A549 (cell line): Measurements from ENCODE around the gene CECR2. TPM values are rescaled to one million over a fixed set of nuclear protein-coding genes. Genes with fewer than 3 reads are reported as not detected.

Experiments
- ATAC-seq, 2 experiments: fragments of 200-7000 bp in 1 of 2; fragments of >200 bp in 1 of 2; cut with Nextera tagmentation in 1 of 2; cut with Tn5 transposase in 1 of 2; 3 replicates each; pipeline versions ENCODE4 v1.8.0 to v1.9.1; 2018 to 2020; ENCODE audit warnings: mild to moderate bottlenecking in 1 of 2, moderate library complexity in 1 of 2
- CTCF ChIA-PET: fragments of 300-600 bp; sonication (Branson Sonifier 250); formaldehyde crosslinking; extraction: SDS; loops from one replicate; lab custom pipeline; 2021; ENCODE audit warnings: antibody characterized with exemption, inconsistent platforms; lab: Yijun Ruan, JAX
- POLR2A ChIA-PET: fragments of 350-600 bp; formaldehyde crosslinking; extraction: SDS; loops from one replicate; lab custom pipeline; 2021; ENCODE audit warnings: antibody characterized with exemption, inconsistent platforms; lab: Yijun Ruan, JAX
- DNase-seq, 2 experiments: peaks; one replicate each; pipeline versions ENCODE4 v3.0.0 to v3.0.0-alpha.2; 2011 to 2016; ENCODE audit warnings: low read depth in 1 of 2, low spot score in 1 of 2
- FAIRE-seq: peaks from 2 replicates; lab custom pipeline; 2011; peaks lifted over from hg19 to GRCh38; lab: Jason Lieb, UNC
- H3K27ac ChIP-seq, 2 experiments: fragments of >200 bp; sonication (Bioruptor Twin); formaldehyde crosslinking; 3 replicates each; pipeline ENCODE4 v1.5.1; 2016 to 2017
- H3K4me1 ChIP-seq: fragments of >200 bp; sonication (Bioruptor Twin); formaldehyde crosslinking; 3 replicates; pipeline ENCODE4 v1.6.1; 2016
- H3K4me2 ChIP-seq: fragments of >200 bp; sonication (Bioruptor Twin); formaldehyde crosslinking; 3 replicates; pipeline ENCODE4 v1.6.1; 2016
- H3K4me3 ChIP-seq: fragments of >200 bp; sonication (Bioruptor Twin); formaldehyde crosslinking; 3 replicates; pipeline ENCODE4 v1.5.1; 2016
- H3K9me3 ChIP-seq: fragments of >200 bp; sonication (Bioruptor Twin); formaldehyde crosslinking; 3 replicates; pipeline ENCODE4 v1.6.1; 2016
- BHLHE40 ChIP-seq: IDR thresholded peaks from 2 replicates; pipeline ENCODE4 v1.6.1; 2012; ENCODE audit warnings: low read depth, low read length, inconsistent platforms
- CEBPB ChIP-seq, 2 experiments: fragments of >200 bp in 1 of 2; sonication (Bioruptor Twin) in 1 of 2; formaldehyde crosslinking in 1 of 2; IDR thresholded peaks; 2 replicates each; pipeline ENCODE4 v1.6.1; 2012 to 2016
- CTCF ChIP-seq: fragments of >200 bp; sonication (Bioruptor Twin); formaldehyde crosslinking; IDR thresholded peaks from 3 replicates; pipeline ENCODE4 v1.5.1; 2016
- EHMT2 ChIP-seq: fragments of 200-600 bp; sonication (generic); IDR thresholded peaks from 2 replicates; pipeline ENCODE4 v1.6.1; 2016; ENCODE audit warnings: antibody characterized with exemption, low read depth, mild to moderate bottlenecking, moderate library complexity
- EP300 ChIP-seq, 2 experiments: fragments of >200 bp; sonication (Bioruptor Twin); formaldehyde crosslinking; IDR thresholded peaks; 2 replicates in 1 of 2; 3 replicates in 1 of 2; pipeline ENCODE4 v1.6.1; 2016 to 2017
- FOSL2 ChIP-seq, 2 experiments: fragments of 450-650 bp in 1 of 2; fragments of >200 bp in 1 of 2; sonication (Bioruptor Twin) in 1 of 2; formaldehyde crosslinking; IDR thresholded peaks; 2 replicates each; pipeline versions ENCODE4 v1.5.0 to v1.6.1; 2016 to 2020; ENCODE audit warnings: mild to moderate bottlenecking in 1 of 2, moderate library complexity in 1 of 2
- FOXS1 ChIP-seq: fragments of 250-450 bp; sonication (Bioruptor Pico); IDR thresholded peaks from 2 replicates; pipeline ENCODE4 v1.5.0; 2020; ENCODE audit warnings: mild to moderate bottlenecking, moderate library complexity
- GATA3 ChIP-seq: IDR thresholded peaks from 2 replicates; pipeline ENCODE4 v1.6.1; 2012; ENCODE audit warnings: borderline replicate concordance
- HDAC2 ChIP-seq: fragments of 200-600 bp; sonication (generic); IDR thresholded peaks from 2 replicates; pipeline ENCODE4 v1.6.1; 2016
- HOXA7 ChIP-seq: fragments of 250-450 bp; sonication (Bioruptor Pico); IDR thresholded peaks from 2 replicates; pipeline ENCODE4 v1.5.0; 2020; ENCODE audit warnings: mild to moderate bottlenecking, moderate library complexity
- HOXB13 ChIP-seq: fragments of 250-450 bp; sonication (Bioruptor Pico); IDR thresholded peaks from 2 replicates; pipeline ENCODE4 v1.5.0; 2020; ENCODE audit warnings: low read depth, mild to moderate bottlenecking, moderate library complexity
- HOXB5 ChIP-seq: fragments of 250-450 bp; sonication (Bioruptor Pico); IDR thresholded peaks from 2 replicates; pipeline ENCODE4 v1.5.0; 2020; ENCODE audit warnings: mild to moderate bottlenecking, moderate library complexity
- JUN ChIP-seq, 2 experiments: fragments of >200 bp; sonication (Bioruptor Twin); formaldehyde crosslinking; IDR thresholded peaks; 2 replicates in 1 of 2; 3 replicates in 1 of 2; pipeline ENCODE4 v1.6.1; 2016 to 2017
- MAZ ChIP-seq: fragments of 150-350 bp; IDR thresholded peaks from 2 replicates; pipeline ENCODE4 v1.6.1; 2014; ENCODE audit warnings: antibody characterized with exemption, low read depth, low read length, borderline replicate concordance
- MYC ChIP-seq: IDR thresholded peaks from 2 replicates; pipeline ENCODE4 v1.6.1; 2012; ENCODE audit warnings: mild to moderate bottlenecking, inconsistent platforms, low read length, improper control_type of control experiment, borderline replicate concordance
- NFE2L2 ChIP-seq: fragments of 150-350 bp; conservative IDR thresholded peaks from 2 replicates; pipeline ENCODE4 v1.6.1; 2014; ENCODE audit warnings: low read length
- NPAS2 ChIP-seq: fragments of 250-450 bp; sonication (Bioruptor Pico); IDR thresholded peaks from 2 replicates; pipeline ENCODE4 v1.8.0; 2022; ENCODE audit warnings: mild to moderate bottlenecking, moderate library complexity, borderline replicate concordance
- NR3C1 ChIP-seq: fragments of >200 bp; sonication (Bioruptor Twin); formaldehyde crosslinking; IDR thresholded peaks from 3 replicates; pipeline ENCODE4 v1.6.1; 2017
- RCOR1 ChIP-seq: fragments of 150-350 bp; IDR thresholded peaks from 2 replicates; pipeline ENCODE4 v1.6.1; 2014; ENCODE audit warnings: antibody characterized with exemption, low read length, low read depth
- RFX5 ChIP-seq: fragments of 450-650 bp; IDR thresholded peaks from 2 replicates; pipeline ENCODE4 v1.7.1; 2014; ENCODE audit warnings: antibody characterized with exemption, mild to moderate bottlenecking, moderate library complexity
- RNF2 ChIP-seq: fragments of 200-600 bp; sonication (generic); IDR thresholded peaks from 2 replicates; pipeline ENCODE4 v1.6.1; 2016; ENCODE audit warnings: low read depth, mild to moderate bottlenecking, antibody characterized with exemption, moderate library complexity, borderline replicate concordance
- ZC3H11A ChIP-seq: fragments of 450-650 bp; IDR thresholded peaks from 2 replicates; pipeline ENCODE4 v1.6.1; 2014; ENCODE audit warnings: antibody characterized with exemption, mild to moderate bottlenecking
- ZFP36 ChIP-seq: fragments of 450-650 bp; IDR thresholded peaks from 2 replicates; pipeline ENCODE4 v1.6.1; 2014; ENCODE audit warnings: borderline replicate concordance; ENCODE audit not compliant: partially characterized antibody
- ZSCAN20 ChIP-seq: fragments of 250-450 bp; sonication (Bioruptor Pico); IDR thresholded peaks from 2 replicates; pipeline ENCODE4 v1.8.0; 2022; ENCODE audit warnings: mild to moderate bottlenecking, moderate library complexity
- WGBS: methylation state at CpG from one replicate; pipeline ENCODE4 v1.1.6; 2017; ENCODE audit errors: missing lambda C conversion rate; 5-methylcytosine and 5-hydroxymethylcytosine counted together
- polyA plus RNA-seq, 4 experiments: library from polyadenylated mRNA; depleted of rRNA in 3 of 4; stranded (reverse); fragments of >200 nt; fragmentation: RNase III in 1 of 4; extraction: RNeasy Plus Mini Kit Qiagen cat#74134 plus additional on column Dnase treatment in 1 of 4; gene quantifications; 2 replicates in 3 of 4; 3 replicates in 1 of 4; pipeline ENCODE4 v1.2.3, GENCODE V29; 2011 to 2017
- TF ChIP-seq, protein P1 (sequence below): fragments of 250-450 bp; sonication (Bioruptor Pico); IDR thresholded peaks from 2 replicates; pipeline ENCODE4 v1.5.0; 2020; ENCODE audit warnings: low read depth, mild to moderate bottlenecking, moderate library complexity
- TF ChIP-seq, protein P2 (sequence below): fragments of >200 bp; sonication (Bioruptor Twin); formaldehyde crosslinking; IDR thresholded peaks from 3 replicates; pipeline ENCODE4 v1.6.1; 2016

The CECR2 gene
- polyA plus RNA-seq, 2 of the 4 experiments (the other 2 are of a cell fraction), result 0.01 to 0.06 TPM

GRCh38 chr22:17588606-17589005, 219.3 kb downstream of the CECR2 start:
- WGBS, result 97% methylated on average over 11 of the region's 11 CpGs
- no peak for FAIRE-seq
- Histone ChIP-seq H3K4me1 (no peaks in the 10 kb centered on the region), H3K9me3 (no peaks in the 10 kb centered on the region), H3K4me2 (no peak overlapping the region)
- CTCF ChIA-PET, result interaction anchor here (1.0 to 3.5 kb wide), 4 partner anchors 10 to 30 kb away, joined by 3 to 14 read pairs (median 4); no protein-coding TSS in a partner anchor
- TF ChIP-seq ZSCAN20 (CRISPR knock-in tag) (no peak), EP300 (IDR thresholded peaks at IDR 0.05) (no peak), JUN (IDR thresholded peaks at IDR 0.05) (no peak), NFE2L2 (no peak), BHLHE40 (no peak), ZFP36 (no peak), RFX5 (no peak), EHMT2 (no peak), ZC3H11A (no peak), GATA3 (no peak), MYC (no peak), HOXB5 (CRISPR knock-in tag) (no peak)
- TF ChIP-seq, protein P1, sequence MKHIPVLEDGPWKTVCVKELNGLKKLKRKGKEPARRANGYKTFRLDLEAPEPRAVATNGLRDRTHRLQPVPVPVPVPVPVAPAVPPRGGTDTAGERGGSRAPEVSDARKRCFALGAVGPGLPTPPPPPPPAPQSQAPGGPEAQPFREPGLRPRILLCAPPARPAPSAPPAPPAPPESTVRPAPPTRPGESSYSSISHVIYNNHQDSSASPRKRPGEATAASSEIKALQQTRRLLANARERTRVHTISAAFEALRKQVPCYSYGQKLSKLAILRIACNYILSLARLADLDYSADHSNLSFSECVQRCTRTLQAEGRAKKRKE (CRISPR knock-in tag), result no peak
- TF ChIP-seq, all 56 proteins: peak for 0
- Histone ChIP-seq H3K27ac (no peak overlapping the region), H3K4me3 (no peak overlapping the region)
- ATAC-seq (no peak), DNase-seq (no peak)
- POLR2A ChIA-PET, result no interaction called here

DNA sequence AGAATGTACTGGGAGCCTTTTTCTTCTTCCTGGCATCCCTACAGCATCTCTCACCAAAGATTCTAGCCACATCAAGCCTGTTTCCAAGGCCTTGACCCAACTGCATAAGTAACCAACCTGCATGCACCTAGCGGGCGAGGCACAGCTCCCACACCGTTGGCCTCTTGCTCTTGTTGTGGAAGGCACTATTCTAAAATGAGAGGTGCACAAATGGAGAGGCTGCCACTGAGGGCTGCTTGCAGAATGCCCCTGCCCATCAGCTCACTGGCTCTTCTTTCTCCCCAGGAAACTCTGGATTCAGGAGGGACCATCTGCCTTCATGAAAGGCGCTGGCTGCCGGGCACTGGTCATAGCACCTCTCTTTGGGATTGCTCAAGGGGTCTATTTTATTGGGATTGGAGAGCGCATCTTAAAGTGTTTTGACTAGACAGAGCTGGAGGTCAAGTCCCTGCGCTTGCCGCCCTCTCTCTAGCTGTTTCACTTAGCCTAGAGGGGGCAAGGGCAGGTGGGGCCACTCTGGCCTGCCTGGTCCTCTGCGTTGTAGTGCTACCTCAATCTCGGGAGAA, 220.6 kb downstream of the CECR2 start:
- no peak for TF ChIP-seq EHMT2
- no peak for TF ChIP-seq CTCF
- no peak for TF ChIP-seq NPAS2 (CRISPR knock-in tag)
- no peak for TF ChIP-seq HOXB13 (CRISPR knock-in tag)
- no peak for TF ChIP-seq FOSL2 (IDR thresholded peaks at IDR 0.05)
- TF ChIP-seq FOSL2 (CRISPR knock-in tag; IDR thresholded peaks at IDR 0.05), result no peak
- TF ChIP-seq FOXS1 (CRISPR knock-in tag), result no peak
- TF ChIP-seq HDAC2, result no peak
- TF ChIP-seq HOXA7, result no peak
- TF ChIP-seq, protein P2, sequence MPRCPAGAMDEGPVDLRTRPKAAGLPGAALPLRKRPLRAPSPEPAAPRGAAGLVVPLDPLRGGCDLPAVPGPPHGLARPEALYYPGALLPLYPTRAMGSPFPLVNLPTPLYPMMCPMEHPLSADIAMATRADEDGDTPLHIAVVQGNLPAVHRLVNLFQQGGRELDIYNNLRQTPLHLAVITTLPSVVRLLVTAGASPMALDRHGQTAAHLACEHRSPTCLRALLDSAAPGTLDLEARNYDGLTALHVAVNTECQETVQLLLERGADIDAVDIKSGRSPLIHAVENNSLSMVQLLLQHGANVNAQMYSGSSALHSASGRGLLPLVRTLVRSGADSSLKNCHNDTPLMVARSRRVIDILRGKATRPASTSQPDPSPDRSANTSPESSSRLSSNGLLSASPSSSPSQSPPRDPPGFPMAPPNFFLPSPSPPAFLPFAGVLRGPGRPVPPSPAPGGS, result no peak
- no peak for TF ChIP-seq CEBPB (IDR thresholded peaks at IDR 0.05)
- no peak for TF ChIP-seq NR3C1
- no peak for TF ChIP-seq RCOR1
- no peak for TF ChIP-seq RFX5
- no peak for TF ChIP-seq ZC3H11A
- no peak for TF ChIP-seq RNF2
- TF ChIP-seq BHLHE40, result no peak
- TF ChIP-seq MAZ, result no peak
- Histone ChIP-seq H3K4me3 (no peak overlapping the region), H3K4me1 (no peaks in the 10 kb centered on the region), H3K27ac (no peak overlapping the region), H3K9me3 (no peaks in the 10 kb centered on the region), H3K4me2 (no peak overlapping the region)
- CTCF ChIA-PET, result interaction anchor here (1.2 to 3.5 kb wide), 2 partner anchors 31 to 199 kb away, joined by 3 to 14 read pairs; no protein-coding TSS in a partner anchor
- POLR2A ChIA-PET, result no interaction called here
- DNase-seq, result no peak
- ATAC-seq, result no peak; a peak in 1 of 6 replicates
- WGBS, result 90% methylated on average over 10 of the region's 10 CpGs
- no peak for FAIRE-seq
